ENCODE measurements around the gene ZNF197. TPM values are rescaled to one million over a fixed set of nuclear protein-coding genes. Genes with fewer than 3 reads are reported as not detected.
"Not testable (repeated sequence)": the region's sequence is repeated elsewhere in the genome, so short reads cannot be mapped to it uniquely, and the experiment has no call there.

ZNF197 gene
- total RNA-seq, 1 experiment from 2014 or later = 10.5 TPM

DNA sequence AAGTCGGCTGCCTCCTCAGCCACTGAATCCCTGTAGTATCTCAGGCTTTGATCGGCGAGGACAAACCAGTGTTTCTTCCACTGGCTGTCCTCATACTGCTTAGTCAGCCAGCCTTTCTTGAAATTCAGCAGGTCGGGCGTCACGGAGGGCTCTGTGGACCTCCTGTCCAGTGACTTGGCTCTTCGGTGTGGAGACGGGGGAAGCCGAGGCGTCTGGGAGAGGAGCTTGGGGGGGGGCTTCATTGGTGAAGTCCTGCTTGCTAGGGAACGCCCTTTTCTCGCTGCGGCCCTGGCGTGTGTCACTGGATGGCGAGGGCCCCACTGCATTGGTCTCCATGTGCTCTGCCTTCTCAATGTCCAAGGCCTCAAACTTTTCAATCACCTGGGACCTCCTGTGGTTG lies 45.1 kb upstream of the ZNF197 start:
- H3K4me1 Mint-ChIP-seq (ENCODE audit: low read depth, unreplicated experiment); intact Hi-C loops (cut with micrococcal nuclease; ENCODE audit: unreplicated experiment); CTCF ChIA-PET; H3K4me3 ChIP-seq (ENCODE audit: low read depth, low read length); H3K36me3 ChIP-seq (ENCODE audit: control insufficient read depth, insufficient read depth, low read length); H3K4me3 Mint-ChIP-seq (ENCODE audit: unreplicated experiment); H3K27me3 ChIP-seq (replicated peaks; ENCODE audit: control insufficient read depth, insufficient read depth, low read length); POLR2A ChIA-PET; H3K9me3 ChIP-seq; H3K27ac Mint-ChIP-seq (ENCODE audit: unreplicated experiment); H3K9me3 Mint-ChIP-seq (ENCODE audit: unreplicated experiment); BruUV-seq (replicated peaks); DNase-seq; H3K27me3 Mint-ChIP-seq (ENCODE audit: insufficient read depth, unreplicated experiment); H3K4me1 ChIP-seq; H3K36me3 Mint-ChIP-seq (ENCODE audit: insufficient read depth, unreplicated experiment): not testable (repeated sequence)

GRCh38 chr3:44580971-44581370 lies 43.9 kb upstream of the ZNF197 start:
- H3K36me3 Mint-ChIP-seq (ENCODE audit: insufficient read depth, unreplicated experiment); H3K9me3 Mint-ChIP-seq (ENCODE audit: unreplicated experiment); intact Hi-C loops (cut with micrococcal nuclease; ENCODE audit: unreplicated experiment); POLR2A ChIA-PET; H3K4me3 Mint-ChIP-seq (ENCODE audit: unreplicated experiment); H3K4me1 Mint-ChIP-seq (ENCODE audit: low read depth, unreplicated experiment); H3K27me3 Mint-ChIP-seq (ENCODE audit: insufficient read depth, unreplicated experiment); H3K27me3 ChIP-seq (replicated peaks; ENCODE audit: control insufficient read depth, insufficient read depth, low read length); BruUV-seq (replicated peaks); DNase-seq; H3K36me3 ChIP-seq (ENCODE audit: control insufficient read depth, insufficient read depth, low read length); H3K9me3 ChIP-seq; H3K4me1 ChIP-seq; H3K27ac Mint-ChIP-seq (ENCODE audit: unreplicated experiment); CTCF ChIA-PET; H3K4me3 ChIP-seq (ENCODE audit: low read depth, low read length): not testable (repeated sequence)

- Histone ChIP-seq H3K4me1 (no peaks in the 10 kb centered on the region), H3K9me3 (no peaks in the 10 kb centered on the region), H3K36me3 (ENCODE audit: control insufficient read depth, insufficient read depth, low read length) (no peaks in the 10 kb centered on the region), H3K27me3 (replicated peaks; ENCODE audit: control insufficient read depth, insufficient read depth, low read length) (no peaks in the 10 kb centered on the region), H3K4me3 (ENCODE audit: low read depth, low read length) (no peak within 1 kb of the TSS)
- no peaks in the 10 kb centered on the region for H3K4me1 Mint-ChIP-seq (ENCODE audit: low read depth, unreplicated experiment)
- no TSS peak for BruUV-seq (replicated peaks)
- no peaks in the 10 kb centered on the region for H3K27me3 Mint-ChIP-seq (ENCODE audit: insufficient read depth, unreplicated experiment)
- H3K4me3 Mint-ChIP-seq (ENCODE audit: unreplicated experiment) = no peak within 1 kb of the TSS
- intact Hi-C loops (cut with micrococcal nuclease; ENCODE audit: unreplicated experiment) = no loop called here
- no peak for DNase-seq
- ChIA-PET CTCF (no interaction called here), POLR2A (interaction anchor here (0.5 kb wide), 1 partner anchor 253 kb away, joined by 3 read pairs; no protein-coding TSS in a partner anchor)
- H3K9me3 Mint-ChIP-seq (ENCODE audit: unreplicated experiment) = no peaks in the 10 kb centered on the region
- no peak for TF ChIP-seq CTCF (IDR thresholded peaks at IDR 0.05; ENCODE audit: insufficient read depth in 1 of 2, low read depth in 1 of 2, low read length in 1 of 2, severe bottlenecking in 1 of 2, unreplicated experiment in 1 of 2)
- no peaks in the 10 kb centered on the region for H3K36me3 Mint-ChIP-seq (ENCODE audit: insufficient read depth, unreplicated experiment)
- H3K27ac Mint-ChIP-seq (ENCODE audit: unreplicated experiment) = no peak within 1 kb of the TSS
These were observed 40.0 kb upstream of the ZNF197 start, which contains the start of gene ZNF660 for GRCh38 chr3:44584646-44585501. ZNF660 (plus strand) TSS chr3:44584964; CDS start chr3:44594194, 9,230 bp downstream.

DNA sequence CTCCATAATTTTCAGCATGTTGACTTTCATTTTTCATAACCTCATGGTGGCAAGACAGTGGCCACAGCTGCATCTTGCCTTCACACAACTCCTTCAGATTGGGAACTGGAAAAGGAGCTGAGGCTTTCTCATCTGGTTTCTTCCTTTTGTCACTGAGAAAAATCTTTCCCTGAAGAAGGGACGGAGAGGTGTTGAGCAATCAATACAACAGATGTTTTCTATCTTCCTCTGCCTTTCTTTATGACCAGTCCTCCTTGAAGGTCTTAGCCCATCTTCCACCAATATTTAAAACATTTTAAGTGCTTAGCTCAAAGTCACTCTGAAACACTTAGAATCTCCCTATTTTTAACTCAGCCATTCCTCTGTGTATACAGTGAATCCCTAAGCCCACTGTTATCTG lies 28.2 kb upstream of the ZNF197 start:
- Histone ChIP-seq H3K4me3 (ENCODE audit: low read depth, low read length) (no peak overlapping the region), H3K36me3 (ENCODE audit: control insufficient read depth, insufficient read depth, low read length) (no peaks in the 10 kb centered on the region), H3K9me3 (peaks cover 11% of the 10 kb centered on the region; the same call in 1 of the 2 replicates), H3K27me3 (replicated peaks; ENCODE audit: control insufficient read depth, insufficient read depth, low read length) (no peaks in the 10 kb centered on the region; the same call in 1 of the 2 replicates), H3K4me1 (no peaks in the 10 kb centered on the region)
- no TSS peak for BruUV-seq (replicated peaks)
- POLR2A ChIA-PET = no interaction called here
- intact Hi-C loops (cut with micrococcal nuclease; ENCODE audit: unreplicated experiment) = no loop called here
- no peak overlapping the region for H3K4me3 Mint-ChIP-seq (ENCODE audit: unreplicated experiment)
- no peaks in the 10 kb centered on the region for H3K36me3 Mint-ChIP-seq (ENCODE audit: insufficient read depth, unreplicated experiment)
- H3K9me3 Mint-ChIP-seq (ENCODE audit: unreplicated experiment) = peaks cover 23% of the 10 kb centered on the region
- peaks cover 2% of the 10 kb centered on the region for H3K27me3 Mint-ChIP-seq (ENCODE audit: insufficient read depth, unreplicated experiment)
- no peak for TF ChIP-seq CTCF (IDR thresholded peaks at IDR 0.05; ENCODE audit: insufficient read depth in 1 of 2, low read depth in 1 of 2, low read length in 1 of 2, severe bottlenecking in 1 of 2, unreplicated experiment in 1 of 2)
- no peak overlapping the region for H3K27ac Mint-ChIP-seq (ENCODE audit: unreplicated experiment)
- no peak for DNase-seq
- H3K4me1 Mint-ChIP-seq (ENCODE audit: low read depth, unreplicated experiment) = no peaks in the 10 kb centered on the region
- CTCF ChIA-PET = no interaction called here
